ENCODE measurements around the gene SLC25A6.

The SLC25A6 gene

DNA sequence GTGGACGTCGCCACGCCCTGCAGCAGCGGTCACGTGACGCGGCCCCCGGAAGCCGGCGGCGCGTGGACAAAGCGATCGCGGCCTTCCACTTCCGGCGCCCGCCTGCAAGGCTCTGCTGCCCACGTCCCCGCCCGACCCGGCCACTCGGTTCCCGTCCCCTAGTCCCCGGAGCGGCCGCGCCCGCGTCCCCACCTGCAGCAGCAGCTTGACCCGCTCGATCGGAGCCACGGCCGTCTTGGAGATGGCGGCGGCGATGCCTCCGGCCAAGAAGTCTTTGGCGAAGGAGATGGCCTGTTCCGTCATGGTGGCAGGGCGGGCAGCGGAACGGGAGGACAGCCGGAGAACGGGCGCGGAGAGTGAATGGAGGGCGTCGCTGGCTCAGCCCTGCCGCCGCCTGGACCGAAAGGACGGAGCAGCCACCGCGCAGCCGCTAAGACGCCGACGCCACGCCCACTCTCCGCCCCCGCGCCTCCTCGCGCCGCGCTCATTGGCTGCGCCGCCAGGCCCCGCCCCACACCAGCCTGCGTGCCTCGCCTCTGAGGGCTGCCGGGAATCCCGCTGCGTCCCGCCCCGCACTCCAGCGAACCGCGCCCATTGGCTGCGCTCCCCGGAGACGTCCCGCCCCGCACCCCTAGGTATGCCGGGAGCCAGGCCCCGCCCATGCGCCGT, at the start of gene SLC25A6:
SLC25A6 (minus strand) TSS at position 407 of the 669 bp plus-strand sequence; CDS start at position 303, 104 bp downstream.
- DNase-seq (ENCODE audit: low read depth): peak; percentile 97
- peak within 1 kb of the TSS; percentile 96 for H3K4me3 ChIP-seq (ENCODE audit: low read depth, low read length)
- TF ChIP-seq, protein P1, sequence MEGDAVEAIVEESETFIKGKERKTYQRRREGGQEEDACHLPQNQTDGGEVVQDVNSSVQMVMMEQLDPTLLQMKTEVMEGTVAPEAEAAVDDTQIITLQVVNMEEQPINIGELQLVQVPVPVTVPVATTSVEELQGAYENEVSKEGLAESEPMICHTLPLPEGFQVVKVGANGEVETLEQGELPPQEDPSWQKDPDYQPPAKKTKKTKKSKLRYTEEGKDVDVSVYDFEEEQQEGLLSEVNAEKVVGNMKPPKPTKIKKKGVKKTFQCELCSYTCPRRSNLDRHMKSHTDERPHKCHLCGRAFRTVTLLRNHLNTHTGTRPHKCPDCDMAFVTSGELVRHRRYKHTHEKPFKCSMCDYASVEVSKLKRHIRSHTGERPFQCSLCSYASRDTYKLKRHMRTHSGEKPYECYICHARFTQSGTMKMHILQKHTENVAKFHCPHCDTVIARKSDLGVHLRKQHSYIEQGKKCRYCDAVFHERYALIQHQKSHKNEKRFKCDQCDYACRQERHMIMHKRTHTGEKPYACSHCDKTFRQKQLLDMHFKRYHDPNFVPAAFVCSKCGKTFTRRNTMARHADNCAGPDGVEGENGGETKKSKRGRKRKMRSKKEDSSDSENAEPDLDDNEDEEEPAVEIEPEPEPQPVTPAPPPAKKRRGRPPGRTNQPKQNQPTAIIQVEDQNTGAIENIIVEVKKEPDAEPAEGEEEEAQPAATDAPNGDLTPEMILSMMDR (IDR thresholded peaks at IDR 0.05; ENCODE audit: insufficient read depth, low read depth, low read length, missing control alignments): no peak

DNA sequence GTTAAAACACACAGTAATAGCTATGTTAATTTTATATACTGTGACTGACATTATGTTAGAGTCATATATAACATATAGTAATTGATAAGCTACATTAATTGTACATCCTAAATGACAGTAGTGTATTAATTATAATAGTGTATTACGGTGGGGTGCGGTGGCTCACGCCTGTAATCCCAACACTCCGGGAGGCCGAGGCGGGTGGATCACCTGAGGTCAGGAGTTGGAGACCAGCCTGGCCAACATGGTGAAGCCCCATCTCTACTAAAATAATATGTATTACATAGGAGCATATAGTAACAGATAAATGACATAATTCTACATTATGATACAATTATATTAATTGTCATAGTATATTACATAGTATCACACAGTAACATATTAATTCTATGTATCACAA, 48.6 kb upstream of the SLC25A6 start:
- TF ChIP-seq, protein P1 (IDR thresholded peaks at IDR 0.05; ENCODE audit: insufficient read depth, low read depth, low read length, missing control alignments): no peak
- DNase-seq (ENCODE audit: low read depth): no peak
- no peak overlapping the region for H3K4me3 ChIP-seq (ENCODE audit: low read depth, low read length)

DNA sequence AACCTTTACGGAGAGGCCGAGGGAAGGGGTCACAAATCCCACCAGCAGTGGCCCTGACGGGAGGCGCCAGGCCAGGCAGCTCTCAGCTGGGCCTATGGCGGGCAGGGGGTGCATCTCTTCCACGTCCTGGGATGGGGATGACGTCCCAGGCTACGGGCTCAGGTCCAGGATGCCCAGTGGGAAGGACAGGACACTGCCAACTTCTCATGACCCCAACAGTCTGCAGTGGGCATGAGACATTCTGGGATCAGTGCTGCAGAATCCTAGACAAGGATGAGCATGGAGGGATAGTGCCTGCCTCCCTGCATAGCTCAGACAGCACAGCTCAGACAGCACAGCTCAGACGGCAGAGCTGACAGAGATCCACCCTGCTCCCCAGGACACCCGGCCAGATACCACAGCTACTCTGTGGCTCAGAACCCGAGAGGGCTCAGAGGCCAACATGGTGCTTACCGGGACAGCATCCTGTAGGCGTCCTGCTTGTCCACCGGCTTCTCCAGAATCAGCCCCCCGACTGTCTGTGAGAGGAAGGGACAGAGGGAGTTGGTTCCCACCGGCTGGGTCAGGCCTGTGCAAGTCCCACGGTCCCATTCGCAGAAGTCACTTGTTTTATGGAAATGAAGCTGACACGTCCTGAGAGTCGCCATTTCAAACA, 43.5 kb upstream of the SLC25A6 start:
- DNase-seq (ENCODE audit: low read depth): no peak
- TF ChIP-seq, protein P1 (IDR thresholded peaks at IDR 0.05; ENCODE audit: insufficient read depth, low read depth, low read length, missing control alignments): no peak
- H3K4me3 ChIP-seq (ENCODE audit: low read depth, low read length): no peak overlapping the region

DNA sequence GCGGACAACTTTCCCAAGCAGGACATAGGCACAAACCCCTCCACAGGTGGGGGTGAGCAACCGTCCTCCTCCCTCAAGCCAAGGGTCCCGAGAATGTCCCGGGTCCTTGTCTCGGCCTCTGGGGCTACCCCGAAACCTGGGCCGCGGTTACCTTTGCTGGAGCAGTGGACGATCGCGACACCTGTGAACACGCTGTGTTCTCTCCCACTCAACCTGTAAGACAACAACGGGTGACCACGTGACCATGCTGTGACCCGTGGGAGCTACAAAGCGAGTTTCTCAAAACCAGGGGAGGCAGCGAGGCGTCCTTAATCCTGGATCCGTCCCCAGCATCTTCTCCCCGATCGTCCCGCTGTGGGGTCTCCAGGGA, 42.9 kb upstream of the SLC25A6 start:
- no peak overlapping the region for H3K4me3 ChIP-seq (ENCODE audit: low read depth, low read length)
- TF ChIP-seq, protein P1 (IDR thresholded peaks at IDR 0.05; ENCODE audit: insufficient read depth, low read depth, low read length, missing control alignments): no peak
- DNase-seq (ENCODE audit: low read depth): no peak

DNA sequence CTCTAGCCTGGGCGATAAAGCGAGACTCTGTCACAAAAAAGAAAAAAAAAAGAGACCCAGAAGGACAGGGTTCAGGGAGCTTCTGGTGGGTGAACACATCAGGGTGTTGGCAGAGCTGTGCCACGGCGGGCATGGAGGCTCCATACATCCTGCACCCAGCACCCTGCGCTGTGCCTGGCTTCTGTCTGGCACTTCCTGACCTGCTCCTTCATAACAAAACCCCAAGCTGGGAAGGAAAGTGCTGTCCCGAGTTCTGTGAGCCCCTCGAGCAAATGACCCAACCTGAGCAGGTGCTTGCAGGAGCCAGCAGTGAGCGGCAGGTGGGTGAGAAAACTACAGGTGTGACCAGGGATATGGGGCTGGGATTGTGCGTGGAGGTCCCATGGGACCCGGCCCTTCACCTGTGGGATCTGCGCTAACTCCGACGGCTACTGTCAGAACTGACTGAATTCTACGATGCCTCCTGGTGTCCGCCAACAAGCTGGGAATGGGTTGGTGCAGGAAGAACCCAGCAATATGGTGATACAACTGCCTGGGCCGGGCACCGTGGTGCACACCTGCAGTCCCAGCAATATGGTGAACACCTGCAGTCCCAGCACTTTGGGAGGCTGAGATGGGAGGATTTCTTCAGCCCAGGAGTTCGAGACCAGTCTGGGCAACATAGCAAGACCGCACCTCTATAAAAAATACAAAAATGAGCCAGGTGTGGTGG, 41.9 kb upstream of the SLC25A6 start:
- TF ChIP-seq, protein P1 (IDR thresholded peaks at IDR 0.05; ENCODE audit: insufficient read depth, low read depth, low read length, missing control alignments): no peak
- DNase-seq (ENCODE audit: low read depth): no peak
- H3K4me3 ChIP-seq (ENCODE audit: low read depth, low read length): no peak overlapping the region

DNA sequence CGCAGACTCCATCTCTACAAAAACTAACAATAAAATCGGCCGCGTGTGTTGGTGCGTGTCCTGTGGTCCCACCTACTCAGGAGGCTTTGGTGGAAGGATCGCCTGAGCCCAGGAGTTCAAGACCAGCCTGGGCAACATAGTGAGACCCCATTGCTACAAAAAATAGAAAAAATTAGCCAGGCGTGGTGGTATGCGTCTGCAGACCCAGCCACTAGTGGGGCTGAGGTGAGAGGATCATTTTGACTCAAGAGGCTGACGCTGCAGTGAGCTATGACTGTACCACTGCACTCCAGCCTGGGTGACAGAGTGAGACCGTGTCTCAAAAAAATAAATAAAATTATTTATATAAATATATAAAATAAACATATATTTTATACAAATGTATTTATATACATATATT, 38.5 kb upstream of the SLC25A6 start:
- no peak overlapping the region for H3K4me3 ChIP-seq (ENCODE audit: low read depth, low read length)
- no peak for DNase-seq (ENCODE audit: low read depth)
- TF ChIP-seq, protein P1 (IDR thresholded peaks at IDR 0.05; ENCODE audit: insufficient read depth, low read depth, low read length, missing control alignments): no peak
